Medulla oblongata (tissue), 1 donor: ENCODE results near the gene ARSI.

ENCODE experiments used
- DNase-seq: peaks from one replicate; pipeline ENCODE4 v3.0.0-alpha.2; 2015; ENCODE audit errors: extremely low spot score

ARSI gene

DNA sequence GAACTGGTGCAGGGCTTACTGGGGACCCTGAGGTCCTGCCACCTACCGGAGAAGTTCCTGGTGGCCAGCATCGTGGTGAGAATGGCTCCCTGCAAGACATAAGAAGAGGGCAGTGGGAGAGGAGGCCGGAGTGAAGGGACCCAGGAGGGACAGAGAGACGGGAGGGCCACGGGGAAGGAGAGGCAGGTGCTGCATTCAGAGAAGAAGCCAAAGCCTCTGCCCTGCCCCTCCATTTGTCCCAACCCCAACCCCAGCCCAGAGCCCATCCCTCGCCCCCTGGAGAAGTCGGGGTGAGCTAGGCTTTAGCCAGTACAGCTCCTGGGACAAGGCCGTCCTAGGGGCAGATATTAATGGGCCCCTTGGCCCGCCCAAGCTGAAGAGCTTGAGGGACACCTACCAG is 55.0 kb downstream of the ARSI start:
- DNase-seq, result no peak

DNA sequence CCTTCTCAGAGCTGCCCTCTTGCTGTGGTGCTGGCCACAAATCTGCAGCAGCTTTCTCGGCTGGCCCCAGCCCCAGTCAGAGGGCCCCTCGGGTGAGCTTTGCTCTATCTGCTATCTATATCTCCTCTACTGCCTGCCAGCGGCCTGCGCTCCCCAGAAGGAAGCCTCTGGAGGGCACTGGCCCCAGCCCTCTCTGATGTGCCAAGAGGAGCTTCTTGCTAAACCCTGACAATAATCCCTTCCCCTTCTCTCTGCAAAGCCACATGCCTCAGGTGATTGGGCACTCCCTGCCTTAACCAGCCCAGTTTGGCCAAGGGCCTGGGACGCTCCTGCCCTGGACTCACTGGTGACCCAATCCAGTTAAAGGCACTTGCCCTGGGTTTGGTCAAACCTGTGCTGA is 55.9 kb downstream of the ARSI start:
- DNase-seq, result no peak

DNA sequence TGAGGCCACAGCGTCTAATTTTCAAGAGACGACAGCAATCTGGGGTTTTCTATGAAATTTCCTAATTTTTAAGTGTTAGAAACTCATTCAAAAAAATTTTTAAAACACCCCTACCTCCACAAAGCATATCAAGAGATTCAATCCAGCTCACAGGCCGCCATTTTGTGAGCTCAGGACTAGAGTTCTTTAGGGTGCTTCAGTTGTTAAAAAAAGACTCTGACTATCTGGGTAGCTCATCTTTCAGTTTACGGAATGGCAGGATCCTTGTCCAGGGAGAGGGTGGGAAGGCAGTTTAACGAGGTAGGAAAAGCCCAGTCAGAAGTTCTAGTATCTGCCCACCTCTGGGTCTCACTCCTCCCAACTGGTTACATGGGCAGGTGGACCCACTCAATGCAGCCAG is 56.3 kb downstream of the ARSI start:
- no peak for DNase-seq
